Measurements from ENCODE around the gene PCSK7.

The PCSK7 gene

DNA sequence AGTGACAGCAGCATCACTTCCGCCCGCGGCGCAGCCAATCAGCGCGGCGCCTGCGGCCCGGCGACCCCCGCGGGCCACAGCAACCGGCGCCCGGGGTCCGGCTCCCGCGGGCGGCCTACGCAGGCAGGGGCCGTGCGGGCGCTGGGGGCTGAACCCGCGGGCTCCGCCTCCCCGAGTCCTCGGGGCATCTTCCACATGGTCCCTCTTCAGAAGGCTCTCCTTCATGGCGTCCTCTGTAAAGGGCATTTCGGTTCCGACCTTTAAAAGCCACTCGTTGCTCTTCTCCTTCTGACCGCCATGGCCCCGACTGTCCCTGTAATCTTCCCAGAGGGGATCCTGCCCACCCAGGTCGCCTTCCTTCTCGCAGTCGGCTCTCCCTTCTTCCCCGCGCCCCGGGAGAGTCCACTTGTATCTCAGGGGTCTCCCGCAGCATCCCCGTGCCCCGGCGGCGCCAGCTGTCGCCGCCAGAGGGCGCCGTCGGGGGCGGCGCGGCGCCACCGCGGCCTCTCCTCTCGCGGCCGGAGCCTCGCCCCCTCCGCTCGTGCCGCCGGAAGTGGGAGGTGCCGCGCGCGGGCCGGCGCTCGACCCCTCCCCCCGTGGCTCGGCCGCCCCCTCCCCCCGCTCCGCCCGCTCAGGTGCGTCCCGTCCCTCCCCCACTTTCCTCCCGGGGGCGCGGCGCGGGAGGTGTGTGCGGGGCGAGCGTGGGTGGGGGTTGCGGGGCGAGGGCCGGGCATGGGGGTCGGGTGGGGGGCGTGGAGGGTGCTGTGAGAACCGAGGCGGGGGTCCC lies 412 bp upstream of the PCSK7 start, which contains the start of gene RNF214 (continued):
- TF ChIP-seq, protein P1, sequence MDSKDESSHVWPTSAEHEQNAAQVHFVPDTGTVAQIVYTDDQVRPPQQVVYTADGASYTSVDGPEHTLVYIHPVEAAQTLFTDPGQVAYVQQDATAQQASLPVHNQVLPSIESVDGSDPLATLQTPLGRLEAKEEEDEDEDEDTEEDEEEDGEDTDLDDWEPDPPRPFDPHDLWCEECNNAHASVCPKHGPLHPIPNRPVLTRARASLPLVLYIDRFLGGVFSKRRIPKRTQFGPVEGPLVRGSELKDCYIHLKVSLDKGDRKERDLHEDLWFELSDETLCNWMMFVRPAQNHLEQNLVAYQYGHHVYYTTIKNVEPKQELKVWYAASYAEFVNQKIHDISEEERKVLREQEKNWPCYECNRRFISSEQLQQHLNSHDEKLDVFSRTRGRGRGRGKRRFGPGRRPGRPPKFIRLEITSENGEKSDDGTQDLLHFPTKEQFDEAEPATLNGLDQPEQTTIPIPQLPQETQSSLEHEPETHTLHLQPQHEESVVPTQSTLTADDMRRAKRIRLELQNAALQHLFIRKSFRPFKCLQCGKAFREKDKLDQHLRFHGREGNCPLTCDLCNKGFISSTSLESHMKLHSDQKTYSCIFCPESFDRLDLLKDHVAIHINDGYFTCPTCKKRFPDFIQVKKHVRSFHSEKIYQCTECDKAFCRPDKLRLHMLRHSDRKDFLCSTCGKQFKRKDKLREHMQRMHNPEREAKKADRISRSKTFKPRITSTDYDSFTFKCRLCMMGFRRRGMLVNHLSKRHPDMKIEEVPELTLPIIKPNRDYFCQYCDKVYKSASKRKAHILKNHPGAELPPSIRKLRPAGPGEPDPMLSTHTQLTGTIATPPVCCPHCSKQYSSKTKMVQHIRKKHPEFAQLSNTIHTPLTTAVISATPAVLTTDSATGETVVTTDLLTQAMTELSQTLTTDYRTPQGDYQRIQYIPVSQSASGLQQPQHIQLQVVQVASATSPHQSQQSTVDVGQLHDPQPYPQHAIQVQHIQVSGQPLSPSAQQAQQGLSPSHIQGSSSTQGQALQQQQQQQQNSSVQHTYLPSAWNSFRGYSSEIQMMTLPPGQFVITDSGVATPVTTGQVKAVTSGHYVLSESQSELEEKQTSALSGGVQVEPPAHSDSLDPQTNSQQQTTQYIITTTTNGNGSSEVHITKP (tag by site-specific recombination; IDR thresholded peaks at IDR 0.05), result peak; percentile 94
- TF ChIP-seq BCL11B (tag by site-specific recombination; IDR thresholded peaks at IDR 0.05; ENCODE audit: low read depth) (no peak), ZBTB7A (tag by site-specific recombination; IDR thresholded peaks at IDR 0.05; ENCODE audit: low read depth) (0 out of 2 replicates have a peak, but pooled peaks have one; percentile 43), ZNF138 (tag by site-specific recombination; IDR thresholded peaks at IDR 0.05; ENCODE audit: borderline replicate concordance) (no peak), ZNF514 (tag by site-specific recombination; IDR thresholded peaks at IDR 0.05) (no peak), ZNF530 (tag by site-specific recombination; IDR thresholded peaks at IDR 0.05; ENCODE audit: low read depth) (no peak), ZNF37A (tag by site-specific recombination; IDR thresholded peaks at IDR 0.05) (no peak), ZNF174 (tag by site-specific recombination; IDR thresholded peaks at IDR 0.05) (no peak), ZNF175 (tag by site-specific recombination; IDR thresholded peaks at IDR 0.05) (no peak), ZNF624 (tag by site-specific recombination; IDR thresholded peaks at IDR 0.05) (no peak), ZBTB11 (tag by site-specific recombination; conservative IDR thresholded peaks at IDR 0.05; ENCODE audit: low read depth) (0 out of 2 replicates have a peak, but pooled peaks have one; percentile 34), ZNF837 (tag by site-specific recombination; IDR thresholded peaks at IDR 0.05) (no peak), ZSCAN23 (tag by site-specific recombination; IDR thresholded peaks at IDR 0.05) (no peak), SCRT1 (tag by site-specific recombination; IDR thresholded peaks at IDR 0.05; ENCODE audit: borderline replicate concordance) (no peak), ZNF600 (tag by site-specific recombination; IDR thresholded peaks at IDR 0.05) (no peak), KLF7 (tag by site-specific recombination; IDR thresholded peaks at IDR 0.05; ENCODE audit: borderline replicate concordance) (no peak), ZBTB44 (tag by site-specific recombination; IDR thresholded peaks at IDR 0.05) (no peak), ZSCAN16 (tag by site-specific recombination; IDR thresholded peaks at IDR 0.05) (no peak), ZNF311 (tag by site-specific recombination; IDR thresholded peaks at IDR 0.05; ENCODE audit: borderline replicate concordance) (no peak), MYNN (tag by site-specific recombination; IDR thresholded peaks at IDR 0.05; ENCODE audit: borderline replicate concordance) (no peak), ZFP3 (tag by site-specific recombination; IDR thresholded peaks at IDR 0.05; ENCODE audit: low read depth) (no peak), ZNF677 (tag by site-specific recombination; IDR thresholded peaks at IDR 0.05) (no peak)
- TF ChIP-seq, protein P2, sequence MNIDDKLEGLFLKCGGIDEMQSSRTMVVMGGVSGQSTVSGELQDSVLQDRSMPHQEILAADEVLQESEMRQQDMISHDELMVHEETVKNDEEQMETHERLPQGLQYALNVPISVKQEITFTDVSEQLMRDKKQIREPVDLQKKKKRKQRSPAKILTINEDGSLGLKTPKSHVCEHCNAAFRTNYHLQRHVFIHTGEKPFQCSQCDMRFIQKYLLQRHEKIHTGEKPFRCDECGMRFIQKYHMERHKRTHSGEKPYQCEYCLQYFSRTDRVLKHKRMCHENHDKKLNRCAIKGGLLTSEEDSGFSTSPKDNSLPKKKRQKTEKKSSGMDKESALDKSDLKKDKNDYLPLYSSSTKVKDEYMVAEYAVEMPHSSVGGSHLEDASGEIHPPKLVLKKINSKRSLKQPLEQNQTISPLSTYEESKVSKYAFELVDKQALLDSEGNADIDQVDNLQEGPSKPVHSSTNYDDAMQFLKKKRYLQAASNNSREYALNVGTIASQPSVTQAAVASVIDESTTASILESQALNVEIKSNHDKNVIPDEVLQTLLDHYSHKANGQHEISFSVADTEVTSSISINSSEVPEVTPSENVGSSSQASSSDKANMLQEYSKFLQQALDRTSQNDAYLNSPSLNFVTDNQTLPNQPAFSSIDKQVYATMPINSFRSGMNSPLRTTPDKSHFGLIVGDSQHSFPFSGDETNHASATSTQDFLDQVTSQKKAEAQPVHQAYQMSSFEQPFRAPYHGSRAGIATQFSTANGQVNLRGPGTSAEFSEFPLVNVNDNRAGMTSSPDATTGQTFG (tag by site-specific recombination; IDR thresholded peaks at IDR 0.05; ENCODE audit: borderline replicate concordance), result no peak
- TF ChIP-seq, protein P3, sequence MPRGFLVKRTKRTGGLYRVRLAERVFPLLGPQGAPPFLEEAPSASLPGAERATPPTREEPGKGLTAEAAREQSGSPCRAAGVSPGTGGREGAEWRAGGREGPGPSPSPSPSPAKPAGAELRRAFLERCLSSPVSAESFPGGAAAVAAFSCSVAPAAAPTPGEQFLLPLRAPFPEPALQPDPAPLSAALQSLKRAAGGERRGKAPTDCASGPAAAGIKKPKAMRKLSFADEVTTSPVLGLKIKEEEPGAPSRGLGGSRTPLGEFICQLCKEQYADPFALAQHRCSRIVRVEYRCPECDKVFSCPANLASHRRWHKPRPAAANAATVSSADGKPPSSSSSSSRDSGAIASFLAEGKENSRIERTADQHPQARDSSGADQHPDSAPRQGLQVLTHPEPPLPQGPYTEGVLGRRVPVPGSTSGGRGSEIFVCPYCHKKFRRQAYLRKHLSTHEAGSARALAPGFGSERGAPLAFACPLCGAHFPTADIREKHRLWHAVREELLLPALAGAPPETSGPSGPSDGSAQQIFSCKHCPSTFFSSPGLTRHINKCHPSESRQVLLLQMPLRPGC (tag by site-specific recombination; IDR thresholded peaks at IDR 0.05), result no peak
- TF ChIP-seq, protein P4, sequence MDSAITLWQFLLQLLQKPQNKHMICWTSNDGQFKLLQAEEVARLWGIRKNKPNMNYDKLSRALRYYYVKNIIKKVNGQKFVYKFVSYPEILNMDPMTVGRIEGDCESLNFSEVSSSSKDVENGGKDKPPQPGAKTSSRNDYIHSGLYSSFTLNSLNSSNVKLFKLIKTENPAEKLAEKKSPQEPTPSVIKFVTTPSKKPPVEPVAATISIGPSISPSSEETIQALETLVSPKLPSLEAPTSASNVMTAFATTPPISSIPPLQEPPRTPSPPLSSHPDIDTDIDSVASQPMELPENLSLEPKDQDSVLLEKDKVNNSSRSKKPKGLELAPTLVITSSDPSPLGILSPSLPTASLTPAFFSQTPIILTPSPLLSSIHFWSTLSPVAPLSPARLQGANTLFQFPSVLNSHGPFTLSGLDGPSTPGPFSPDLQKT (IDR thresholded peaks at IDR 0.05; ENCODE audit: borderline replicate concordance, low read depth, low read length), result peak; percentile 45; the same call in 1 of the 2 replicates

Measured in HEK293 (cell line).